Progenitor cell of endocrine pancreas (in vitro differentiated cells): ENCODE results near the gene ABCA4. TPM values are rescaled to one million over a fixed set of nuclear protein-coding genes. Genes with fewer than 3 reads are reported as not detected.

Experiments
- DNase-seq: peaks from one replicate; pipeline ENCODE4 v3.0.0; 2021; ENCODE audit warnings: low spot score; ENCODE audit not compliant: unreplicated experiment
- H3K27ac Mint-ChIP-seq: 2 replicates; pipeline ENCODE4 v1.8.0; 2021; ENCODE audit warnings: mild to moderate bottlenecking, moderate library complexity, mixed read lengths
- H3K27me3 Mint-ChIP-seq: 2 replicates; pipeline ENCODE4 v1.8.0; 2021; ENCODE audit warnings: mixed read lengths
- H3K36me3 Mint-ChIP-seq: 2 replicates; pipeline ENCODE4 v1.8.0; 2022; ENCODE audit warnings: mixed read lengths; ENCODE audit not compliant: insufficient read depth
- H3K4me1 Mint-ChIP-seq: 2 replicates; pipeline ENCODE4 v1.8.0; 2021; ENCODE audit warnings: low read depth, mixed read lengths
- H3K4me3 Mint-ChIP-seq: 2 replicates; pipeline ENCODE4 v1.8.0; 2021; ENCODE audit warnings: low read depth, mild to moderate bottlenecking, moderate library complexity, mixed read lengths
- H3K9me3 Mint-ChIP-seq: 2 replicates; pipeline ENCODE4 v1.8.0; 2021; ENCODE audit warnings: low read depth, mixed read lengths
- CTCF ChIP-seq: fragments of 200-600 bp; sonication (generic); IDR thresholded peaks from one replicate; pipeline ENCODE4 v1.5.0; 2021; ENCODE audit warnings: antibody characterized with exemption, mild to moderate bottlenecking; ENCODE audit not compliant: unreplicated experiment
- total RNA-seq: library from RNA; stranded (reverse); gene quantifications from 2 replicates; pipeline ENCODE4 v1.2.1, GENCODE V29; 2021

Gene ABCA4
- total RNA-seq, 1 donor from 2014 or later, result 0.86 TPM

- peaks cover 7% of the 10 kb centered on the region for H3K27me3 Mint-ChIP-seq
Observed at GRCh38 chr1:94113589-94114226, 7.2 kb downstream of the ABCA4 start.

GRCh38 chr1:94111879-94112278 is 9.1 kb downstream of the ABCA4 start:
- Mint-ChIP-seq H3K4me3 (no peak overlapping the region), H3K36me3 (no peaks in the 10 kb centered on the region), H3K27me3 (peaks cover 18% of the 10 kb centered on the region), H3K9me3 (no peaks in the 10 kb centered on the region), H3K27ac (no peak overlapping the region), H3K4me1 (peaks cover 14% of the 10 kb centered on the region)
- no peak for TF ChIP-seq CTCF
- DNase-seq, result no peak

More at GRCh38 chr1:94113589-94114226, 7.2 kb downstream of the ABCA4 start:
- Mint-ChIP-seq H3K4me1 (peaks cover 28% of the 10 kb centered on the region), H3K4me3 (no peak overlapping the region), H3K27ac (no peak overlapping the region), H3K9me3 (no peaks in the 10 kb centered on the region), H3K36me3 (no peaks in the 10 kb centered on the region)
- no peak for DNase-seq
- TF ChIP-seq CTCF, result no peak

- DNase-seq, result no peak
- Mint-ChIP-seq H3K27me3 (peaks cover 18% of the 10 kb centered on the region), H3K36me3 (no peaks in the 10 kb centered on the region), H3K4me3 (no peak overlapping the region), H3K27ac (no peak overlapping the region), H3K4me1 (peaks cover 16% of the 10 kb centered on the region), H3K9me3 (no peaks in the 10 kb centered on the region)
- TF ChIP-seq CTCF, result no peak
Observed at GRCh38 chr1:94110946-94111740, 9.8 kb downstream of the ABCA4 start.

- Mint-ChIP-seq H3K27ac (no peak overlapping the region), H3K4me3 (no peak overlapping the region), H3K9me3 (no peaks in the 10 kb centered on the region), H3K4me1 (peaks cover 21% of the 10 kb centered on the region), H3K36me3 (no peaks in the 10 kb centered on the region), H3K27me3 (peaks cover 18% of the 10 kb centered on the region)
- TF ChIP-seq CTCF, result no peak
- no peak for DNase-seq
Observed at GRCh38 chr1:94110021-94110761, 10.8 kb downstream of the ABCA4 start.

GRCh38 chr1:94109478-94109877 is 11.5 kb downstream of the ABCA4 start:
- Mint-ChIP-seq H3K36me3 (no peaks in the 10 kb centered on the region), H3K27ac (no peak overlapping the region), H3K4me3 (no peak overlapping the region), H3K9me3 (no peaks in the 10 kb centered on the region), H3K27me3 (peaks cover 18% of the 10 kb centered on the region), H3K4me1 (peaks cover 28% of the 10 kb centered on the region)
- no peak for TF ChIP-seq CTCF
- no peak for DNase-seq
